ENCODE data around the gene SCPEP1. TPM values are rescaled to one million over a fixed set of nuclear protein-coding genes. Genes with fewer than 3 reads are reported as not detected.

SCPEP1 gene
- total RNA-seq, 1 experiment from 2014 or later, result 19.4 TPM

DNA sequence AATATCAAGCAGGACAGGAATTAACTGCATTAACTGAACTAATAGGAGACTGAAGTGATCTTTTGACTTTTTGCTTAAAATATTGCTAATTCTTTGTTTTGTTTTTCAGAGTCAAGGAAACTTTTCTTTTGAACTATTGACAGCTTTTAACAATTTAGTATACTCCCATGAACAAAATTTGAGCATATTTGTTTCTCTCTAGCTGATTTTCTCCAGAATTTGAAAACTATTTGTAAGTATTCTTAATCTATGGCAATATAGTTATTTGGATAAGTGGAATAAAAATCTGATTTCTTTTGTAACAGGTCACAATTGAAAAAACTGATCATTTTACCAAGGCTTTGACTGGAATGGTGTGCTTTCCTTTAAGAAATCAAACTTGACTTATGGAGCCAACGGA lies 7.0 kb upstream of the SCPEP1 start:
- Histone ChIP-seq H3F3A (ENCODE audit: insufficient read depth, low read depth) (peaks cover 7% of the 10 kb centered on the region; the same call in 1 of the 2 replicates), H3K4me2 (no peak overlapping the region), H3K9me2 (ENCODE audit: insufficient read depth) (no peaks in the 10 kb centered on the region), H2AFZ (no peak overlapping the region), H3K79me2 (ENCODE audit: low read depth) (no peaks in the 10 kb centered on the region), H3K36me3 (ENCODE audit: low read depth) (no peaks in the 10 kb centered on the region), H3K4me1 (replicated peaks; ENCODE audit: insufficient read depth) (peaks cover 16% of the 10 kb centered on the region), H3K27me3 (ENCODE audit: insufficient read depth, low read depth) (no peaks in the 10 kb centered on the region), H3K4me3 (no peak overlapping the region), H3K27ac (no peak overlapping the region), H3K9me3 (ENCODE audit: insufficient read depth, low read depth) (no peaks in the 10 kb centered on the region; the same call in 1 of the 2 replicates), H4K20me1 (ENCODE audit: insufficient read depth) (no peaks in the 10 kb centered on the region)
- ChIA-PET CTCF (no interaction called here), POLR2A (ENCODE audit: unreplicated experiment) (no interaction called here)
- no TSS peak for BruUV-seq (replicated peaks)
- intact Hi-C loops (cut with micrococcal nuclease; ENCODE audit: unreplicated experiment), result no loop called here
- no peak for TF ChIP-seq EZH2 (IDR thresholded peaks at IDR 0.05; ENCODE audit: low read depth)
- TF ChIP-seq, protein P1, sequence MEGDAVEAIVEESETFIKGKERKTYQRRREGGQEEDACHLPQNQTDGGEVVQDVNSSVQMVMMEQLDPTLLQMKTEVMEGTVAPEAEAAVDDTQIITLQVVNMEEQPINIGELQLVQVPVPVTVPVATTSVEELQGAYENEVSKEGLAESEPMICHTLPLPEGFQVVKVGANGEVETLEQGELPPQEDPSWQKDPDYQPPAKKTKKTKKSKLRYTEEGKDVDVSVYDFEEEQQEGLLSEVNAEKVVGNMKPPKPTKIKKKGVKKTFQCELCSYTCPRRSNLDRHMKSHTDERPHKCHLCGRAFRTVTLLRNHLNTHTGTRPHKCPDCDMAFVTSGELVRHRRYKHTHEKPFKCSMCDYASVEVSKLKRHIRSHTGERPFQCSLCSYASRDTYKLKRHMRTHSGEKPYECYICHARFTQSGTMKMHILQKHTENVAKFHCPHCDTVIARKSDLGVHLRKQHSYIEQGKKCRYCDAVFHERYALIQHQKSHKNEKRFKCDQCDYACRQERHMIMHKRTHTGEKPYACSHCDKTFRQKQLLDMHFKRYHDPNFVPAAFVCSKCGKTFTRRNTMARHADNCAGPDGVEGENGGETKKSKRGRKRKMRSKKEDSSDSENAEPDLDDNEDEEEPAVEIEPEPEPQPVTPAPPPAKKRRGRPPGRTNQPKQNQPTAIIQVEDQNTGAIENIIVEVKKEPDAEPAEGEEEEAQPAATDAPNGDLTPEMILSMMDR (conservative IDR thresholded peaks at IDR 0.05), result no peak
- DNase-seq, result no peak

DNA sequence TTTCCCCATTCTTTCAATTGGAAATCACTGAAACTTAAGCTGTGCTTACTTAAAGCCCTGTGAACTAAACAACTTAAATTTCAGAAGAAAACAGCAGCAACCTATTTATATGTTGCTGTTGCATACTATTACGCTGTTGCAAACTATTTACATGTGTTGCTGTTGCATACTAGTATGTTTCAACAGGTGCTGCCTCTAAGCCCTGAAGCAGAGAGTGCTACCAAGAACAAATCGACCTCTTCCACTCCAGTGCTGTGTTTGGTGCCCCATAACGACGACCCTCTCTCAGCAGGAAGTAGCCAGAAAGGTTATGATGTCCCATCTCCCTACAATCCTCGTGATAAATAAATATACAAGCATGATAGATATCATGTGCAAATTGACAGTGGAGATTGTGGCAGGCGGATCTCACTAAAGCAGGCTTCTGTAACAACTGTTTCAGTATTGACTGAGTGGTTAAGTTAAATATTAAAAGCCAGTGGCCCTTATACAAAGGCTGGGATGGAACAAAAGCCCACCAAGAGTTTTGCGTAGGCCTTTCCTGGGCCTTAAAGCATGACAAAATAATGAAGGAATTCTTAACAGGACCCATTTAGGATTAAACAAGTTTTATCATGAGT lies 5.7 kb upstream of the SCPEP1 start:
- DNase-seq, result no peak
- intact Hi-C loops (cut with micrococcal nuclease; ENCODE audit: unreplicated experiment), result loop anchor here (2.0 kb wide), 1 partner anchor 45 kb away; no protein-coding TSS in a partner anchor
- CTCF ChIA-PET, result no interaction called here
- Histone ChIP-seq H3K4me3 (no peak overlapping the region), H3K79me2 (ENCODE audit: low read depth) (no peaks in the 10 kb centered on the region), H3K4me1 (replicated peaks; ENCODE audit: insufficient read depth) (peaks cover 19% of the 10 kb centered on the region), H3K27me3 (ENCODE audit: insufficient read depth, low read depth) (no peaks in the 10 kb centered on the region), H3K4me2 (no peak overlapping the region), H3K27ac (no peak overlapping the region), H3K9me3 (ENCODE audit: insufficient read depth, low read depth) (no peaks in the 10 kb centered on the region; the same call in 1 of the 2 replicates), H3K36me3 (ENCODE audit: low read depth) (no peaks in the 10 kb centered on the region), H3K9me2 (ENCODE audit: insufficient read depth) (no peaks in the 10 kb centered on the region), H2AFZ (no peak overlapping the region), H4K20me1 (ENCODE audit: insufficient read depth) (no peaks in the 10 kb centered on the region), H3F3A (ENCODE audit: insufficient read depth, low read depth) (peaks cover 7% of the 10 kb centered on the region; the same call in 1 of the 2 replicates)
- no TSS peak for BruUV-seq (replicated peaks)
- no peak for TF ChIP-seq EZH2 (IDR thresholded peaks at IDR 0.05; ENCODE audit: low read depth)
- TF ChIP-seq, protein P1 (conservative IDR thresholded peaks at IDR 0.05), result no peak
- POLR2A ChIA-PET (ENCODE audit: unreplicated experiment), result no interaction called here

GRCh38 chr17:56973520-56973919 lies 4.4 kb upstream of the SCPEP1 start:
- ChIA-PET CTCF (no interaction called here), POLR2A (ENCODE audit: unreplicated experiment) (interaction anchor here (0.6 kb wide), 1 partner anchor 81 kb away, joined by 3 read pairs; no protein-coding TSS in a partner anchor)
- Histone ChIP-seq H3F3A (ENCODE audit: insufficient read depth, low read depth) (peaks cover 10% of the 10 kb centered on the region), H3K9me2 (ENCODE audit: insufficient read depth) (no peaks in the 10 kb centered on the region), H2AFZ (no peak overlapping the region), H3K36me3 (ENCODE audit: low read depth) (no peaks in the 10 kb centered on the region), H3K4me1 (replicated peaks; ENCODE audit: insufficient read depth) (peaks cover 27% of the 10 kb centered on the region), H3K27ac (no peak overlapping the region), H3K79me2 (ENCODE audit: low read depth) (no peaks in the 10 kb centered on the region), H4K20me1 (ENCODE audit: insufficient read depth) (no peaks in the 10 kb centered on the region), H3K9me3 (ENCODE audit: insufficient read depth, low read depth) (no peaks in the 10 kb centered on the region; the same call in 1 of the 2 replicates), H3K4me3 (no peak overlapping the region), H3K27me3 (ENCODE audit: insufficient read depth, low read depth) (no peaks in the 10 kb centered on the region), H3K4me2 (peak overlapping the region; percentile 18)
- TF ChIP-seq, protein P1 (conservative IDR thresholded peaks at IDR 0.05), result no peak
- no peak for TF ChIP-seq EZH2 (IDR thresholded peaks at IDR 0.05; ENCODE audit: low read depth)
- intact Hi-C loops (cut with micrococcal nuclease; ENCODE audit: unreplicated experiment), result loop anchor here (2.0 kb wide), 1 partner anchor 43 kb away; no protein-coding TSS in a partner anchor
- peak; percentile 24 to 78 for DNase-seq
- no TSS peak for BruUV-seq (replicated peaks)

Measured in PC-9 (cell line).